HepG2 (cell line): ENCODE results near the gene MYO10. TPM values are rescaled to one million over a fixed set of nuclear protein-coding genes. Genes with fewer than 3 reads are reported as not detected.

Experiments used
- ATAC-seq: fragments of 200-7000 bp; cut with Tn5 transposase; 3 replicates; pipeline ENCODE4 v1.9.1; 2020; ENCODE audit warnings: mild to moderate bottlenecking, moderate library complexity
- BruUV-seq: library from RNA; stranded (reverse); fragments of 400-500 nt; replicated peaks from 2 replicates; lab custom pipeline; 2021; lab: Mats Ljungman, UMichigan
- CTCF ChIA-PET: fragments of 300-600 bp; formaldehyde crosslinking; extraction: SDS; loops from one replicate; lab custom pipeline; 2021; ENCODE audit warnings: low total read pairs, inconsistent platforms, low intra/inter-chr PET ratio; lab: Yijun Ruan, JAX
- POLR2A ChIA-PET: fragments of 350-600 bp; sonication (Branson Sonifier 250); formaldehyde crosslinking; loops from one replicate; lab custom pipeline; 2020; ENCODE audit warnings: antibody characterized with exemption, inconsistent platforms; lab: Yijun Ruan, JAX
- DNase-seq: peaks from one replicate; pipeline ENCODE4 v3.0.0-alpha.2; 2015; ENCODE audit warnings: low spot score
- FAIRE-seq: peaks from 3 replicates; lab custom pipeline; 2011; peaks lifted over from hg19 to GRCh38; lab: Jason Lieb, UNC
- H2AFZ ChIP-seq: one replicate; pipeline ENCODE4 v1.6.1; 2011; ENCODE audit warnings: low read length, inconsistent platforms
- H3K27ac ChIP-seq: fragments of 300-600 bp; 3 replicates; pipeline ENCODE4 v1.8.0; 2011; ENCODE audit warnings: mixed run types, mild to moderate bottlenecking, mixed read lengths, low read length, inconsistent platforms; ENCODE audit not compliant: insufficient read depth; ENCODE audit errors: extremely low read length
- H3K27me3 ChIP-seq, 2 experiments: fragments of 200-600 bp in 1 of 2; 2 replicates in 1 of 2; 3 replicates in 1 of 2; pipeline versions ENCODE4 v1.6.0 to v1.8.0; 2011; ENCODE audit warnings: low read length in 2 of 2, mild to moderate bottlenecking in 2 of 2, moderate library complexity in 2 of 2, inconsistent platforms in 1 of 2; ENCODE audit not compliant: insufficient read depth in 2 of 2, control insufficient read depth in 1 of 2
- H3K36me3 ChIP-seq, 2 experiments: fragments of 200-600 bp in 1 of 2; replicated peaks in 1 of 2; 2 replicates in 1 of 2; 3 replicates in 1 of 2; pipeline versions ENCODE4 v1.5.1 to v1.8.0; 2011; ENCODE audit warnings: low read length in 2 of 2, inconsistent platforms in 1 of 2; ENCODE audit not compliant: insufficient read depth in 2 of 2, control insufficient read depth in 1 of 2
- H3K4me1 ChIP-seq: 2 replicates; pipeline ENCODE4 v1.5.1; 2012; ENCODE audit warnings: low read length, inconsistent platforms; ENCODE audit not compliant: insufficient read depth
- H3K4me2 ChIP-seq: 2 replicates; pipeline ENCODE4 v1.6.0; 2011; ENCODE audit warnings: low read depth, low read length, inconsistent platforms
- H3K4me3 ChIP-seq, 3 experiments: fragments of 200-600 bp in 1 of 3; sonication (generic), shearing (Covaris generic) in 1 of 3; replicated peaks in 1 of 3; 2 replicates each; pipeline ENCODE4 v1.5.1; 2011 to 2016; ENCODE audit warnings: low read length in 3 of 3, inconsistent platforms in 2 of 3, low read depth in 2 of 3, mild to moderate bottlenecking in 2 of 3, control low read depth in 1 of 3, mixed read lengths in 1 of 3; ENCODE audit not compliant: insufficient read depth in 1 of 3
- H3K79me2 ChIP-seq: one replicate; pipeline ENCODE4 v1.6.1; 2011; ENCODE audit warnings: low read length, inconsistent platforms; ENCODE audit not compliant: insufficient read depth
- H3K9ac ChIP-seq: 2 replicates; pipeline ENCODE4 v1.6.0; 2011; ENCODE audit warnings: mild to moderate bottlenecking, low read depth, low read length, inconsistent platforms; ENCODE audit not compliant: insufficient read depth
- H3K9me3 ChIP-seq: 2 replicates; pipeline ENCODE4 v1.5.1; 2012; ENCODE audit warnings: mild to moderate bottlenecking, low read length
- H4K20me1 ChIP-seq: 2 replicates; pipeline ENCODE4 v1.6.0; 2011; ENCODE audit warnings: inconsistent platforms, mild to moderate bottlenecking, low read length, moderate library complexity; ENCODE audit not compliant: insufficient read depth
- DNMT3B ChIP-seq: conservative IDR thresholded peaks from 2 replicates; pipeline ENCODE4 v1.6.1; 2016; ENCODE audit warnings: missing biosample characterization, control low read depth
- KIAA2018 ChIP-seq: sonication (generic); formaldehyde crosslinking; IDR thresholded peaks from 2 replicates; pipeline ENCODE4 v1.5.0; 2020; ENCODE audit warnings: mild to moderate bottlenecking, missing genetic modification reagents, borderline replicate concordance
- MTA1 ChIP-seq: sonication (generic); formaldehyde crosslinking; IDR thresholded peaks from 2 replicates; pipeline ENCODE4 v1.4.0; 2020; ENCODE audit warnings: missing genetic modification reagents, mild to moderate bottlenecking, borderline replicate concordance
- ONECUT2 ChIP-seq: sonication (generic); formaldehyde crosslinking; IDR thresholded peaks from 2 replicates; pipeline ENCODE4 v1.4.0; 2020; ENCODE audit warnings: missing genetic modification reagents
- SP5 ChIP-seq: IDR thresholded peaks from 2 replicates; pipeline ENCODE4 v1.6.1; 2016; ENCODE audit warnings: low read depth, borderline replicate concordance
- ZNF24 ChIP-seq: fragments of 450-650 bp; IDR thresholded peaks from 2 replicates; pipeline ENCODE4 v1.6.1; 2017; ENCODE audit warnings: antibody characterized with exemption, mild to moderate bottlenecking
- ZNF333 ChIP-seq: sonication (generic); formaldehyde crosslinking; IDR thresholded peaks from 2 replicates; pipeline ENCODE4 v1.4.0; 2020; ENCODE audit warnings: mild to moderate bottlenecking, missing genetic modification reagents, borderline replicate concordance
- ZNF556 ChIP-seq: sonication (generic); formaldehyde crosslinking; IDR thresholded peaks from 2 replicates; pipeline ENCODE4 v1.4.0; 2020; ENCODE audit warnings: mild to moderate bottlenecking, missing genetic modification reagents, borderline replicate concordance
- ZNF615 ChIP-seq: sonication (generic); formaldehyde crosslinking; IDR thresholded peaks from 2 replicates; pipeline ENCODE4 v1.5.0; 2020; ENCODE audit warnings: mild to moderate bottlenecking, missing genetic modification reagents, borderline replicate concordance
- ZNF766 ChIP-seq: sonication (generic); formaldehyde crosslinking; IDR thresholded peaks from 2 replicates; pipeline ENCODE4 v1.5.0; 2020; ENCODE audit warnings: missing genetic modification reagents, borderline replicate concordance
- WGBS: methylation state at CpG from one replicate; pipeline ENCODE4 v1.1.6; 2017; ENCODE audit warnings: low lambda C conversion rate; 5-methylcytosine and 5-hydroxymethylcytosine counted together
- in situ Hi-C: cut with HindIII; loops from 2 replicates; pipeline ENCODE4 v1.10.0; 2017; ENCODE audit warnings: low pct_unique_long_range_greater_than_20kb; ENCODE audit not compliant: extremely low pct_ligation_motif_present
- intact Hi-C: fragments of 100-400 bp; cut with micrococcal nuclease; formaldehyde crosslinking; loops from one replicate; pipeline ENCODE4 v1.10.0; 2022; ENCODE audit not compliant: unreplicated experiment
- polyA plus RNA-seq, 8 experiments: library from polyadenylated mRNA; depleted of rRNA in 3 of 8; stranded (reverse) in 7 of 8; unstranded in 1 of 8; fragments of >200 nt; fragmentation: Illumina TruSeq in 4 of 8; extraction: Trizol in 4 of 8; gene quantifications; 2 replicates each; pipeline versions ENCODE4 v1.2.1 to v1.2.3, GENCODE V29; 2011 to 2016; ENCODE audit warnings: low read depth in 4 of 8, missing spikeins in 1 of 8, mixed read lengths in 1 of 8; ENCODE audit not compliant: insufficient read depth in 1 of 8
- total RNA-seq, 5 experiments: library from RNA; depleted of rRNA; stranded (reverse); fragments of >200 nt; fragmentation: Illumina TruSeq; extraction: Trizol; gene quantifications; 2 replicates each; pipeline ENCODE4 v1.2.3, GENCODE V29; 2016; ENCODE audit warnings: low read depth in 1 of 5

The MYO10 gene
- total and polyA plus RNA-seq, 2 of the 13 experiments (the other 11 are each of a cell fraction or from before 2014, with no cell fraction given) = 4.5 to 14.0 TPM

DNA sequence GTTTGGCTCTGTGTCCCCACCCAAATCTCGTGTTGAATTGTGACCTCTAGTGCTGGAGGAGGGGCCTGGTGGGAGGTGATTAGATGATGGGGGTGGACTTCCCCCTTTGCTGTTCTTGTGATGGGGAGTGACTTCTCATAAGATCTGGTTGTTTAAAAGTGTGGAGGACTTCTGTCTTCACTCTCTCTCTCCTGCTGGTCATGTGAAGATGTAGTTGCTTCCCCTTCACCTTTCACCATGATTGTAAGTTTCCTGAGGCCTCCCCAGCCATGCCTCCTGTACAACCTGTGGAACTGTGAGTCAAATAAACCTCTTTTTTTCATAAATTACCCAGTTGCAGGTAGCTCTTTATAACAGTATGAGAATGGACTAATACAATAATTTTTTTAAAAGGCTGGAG lies 10.6 kb upstream of the MYO10 start:
- CTCF ChIA-PET = no interaction called here
- H3K9me3 ChIP-seq = peaks cover 10% of the 10 kb centered on the region; the same call in 1 of the 2 replicates
- H3K4me2 ChIP-seq = no peak overlapping the region
- no peak overlapping the region for H3K9ac ChIP-seq
- no peaks in the 10 kb centered on the region for H4K20me1 ChIP-seq
- WGBS = 0% methylated on average over 1 of the region's 1 CpG
- BruUV-seq = no TSS peak
- DNase-seq (no peak), FAIRE-seq (no peak), ATAC-seq (no peak)
- H3K4me3 ChIP-seq = no peak overlapping the region
- intact Hi-C loops (no loop called here), in situ Hi-C loops (no loop called here)
- H3K4me1 ChIP-seq = no peaks in the 10 kb centered on the region
- TF ChIP-seq ZNF24 (no peak), MTA1 (no peak), ZNF766 (no peak), ZNF615 (no peak)
- no peak overlapping the region for H3K27ac ChIP-seq
- no peaks in the 10 kb centered on the region for H3K27me3 ChIP-seq
- H3K79me2 ChIP-seq = no peaks in the 10 kb centered on the region
- no peaks in the 10 kb centered on the region for H3K36me3 ChIP-seq
- no peak overlapping the region for H2AFZ ChIP-seq
- POLR2A ChIA-PET = no interaction called here

DNA sequence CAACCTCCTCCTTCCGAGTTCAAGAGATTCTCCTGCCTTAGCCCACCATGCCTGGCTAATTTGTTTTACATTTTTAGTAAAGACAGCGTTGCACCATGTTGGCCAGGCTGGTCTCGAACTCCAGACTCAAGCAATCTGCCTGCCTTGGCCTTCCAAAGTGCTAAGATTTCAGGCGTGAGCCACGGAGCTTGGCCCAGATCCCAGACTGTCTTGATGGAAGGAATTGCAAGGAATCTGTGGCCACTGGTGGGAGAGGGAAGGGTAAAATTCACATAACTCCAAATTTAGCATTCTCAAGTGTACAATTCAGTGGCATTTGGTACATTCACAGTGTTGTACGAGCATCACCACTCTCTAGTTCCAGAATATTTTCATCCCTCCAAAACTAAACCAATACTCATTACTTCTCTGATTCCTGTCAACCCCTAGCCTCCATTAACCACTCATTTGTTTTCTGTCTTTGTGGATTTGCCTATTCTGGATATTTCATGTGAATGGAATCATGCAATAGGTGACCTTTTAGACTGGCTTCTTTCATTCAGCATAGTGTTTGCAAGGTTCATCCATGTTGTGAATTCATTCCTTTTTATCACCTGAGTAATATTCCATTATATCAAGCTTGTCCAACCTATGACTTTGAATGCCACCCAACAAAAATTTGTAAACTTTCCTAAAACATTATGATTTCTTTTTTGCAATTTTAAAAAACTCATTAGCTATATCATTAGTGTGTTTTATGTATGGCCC lies 8.9 kb upstream of the MYO10 start:
- Histone ChIP-seq H3K27me3 (no peaks in the 10 kb centered on the region), H3K27ac (no peak overlapping the region), H3K4me3 (no peak overlapping the region)
- in situ Hi-C loops = no loop called here
- no peak for FAIRE-seq
- ATAC-seq = no peak
- no peak for TF ChIP-seq ZNF556
- no peak for TF ChIP-seq ZNF333 (CRISPR knock-in tag)
- TF ChIP-seq ONECUT2 (CRISPR knock-in tag) = no peak
- no peak for TF ChIP-seq DNMT3B
- TF ChIP-seq KIAA2018 (CRISPR knock-in tag) = no peak
- TF ChIP-seq SP5 (CRISPR knock-in tag) = no peak
- TF ChIP-seq, all 625 proteins: peak for 0
- POLR2A ChIA-PET = no interaction called here
- H3K9me3 ChIP-seq = peaks cover 10% of the 10 kb centered on the region; the same call in 1 of the 2 replicates
- no peak overlapping the region for H2AFZ ChIP-seq
- no peaks in the 10 kb centered on the region for H3K79me2 ChIP-seq
- H4K20me1 ChIP-seq = no peaks in the 10 kb centered on the region
- H3K9ac ChIP-seq = no peak overlapping the region
- no peak overlapping the region for H3K4me2 ChIP-seq
- no peaks in the 10 kb centered on the region for H3K36me3 ChIP-seq
- WGBS = 19% methylated on average over 6 of the region's 6 CpGs
- CTCF ChIA-PET = no interaction called here
- no peaks in the 10 kb centered on the region for H3K4me1 ChIP-seq
- intact Hi-C loops = no loop called here
- BruUV-seq = no TSS peak
- DNase-seq = no peak
